WTC11 (cell line): Measurements from ENCODE around the gene SNX5. TPM values are rescaled to one million over a fixed set of nuclear protein-coding genes. Genes with fewer than 3 reads are reported as not detected.

Experiments
- ATAC-seq: fragments of 200-7000 bp; cut with Tn5 transposase; 2 replicates; pipeline ENCODE4 v1.10.0; 2021; ENCODE audit warnings: mild to moderate bottlenecking, moderate library complexity
- Bru-seq: library from RNA; stranded (reverse); fragments of 400-500 nt; gene quantifications from one replicate; lab custom pipeline; 2021; lab: Mats Ljungman, UMichigan
- CTCF ChIA-PET: fragments of 300-600 bp; sonication (Branson Sonifier 250); formaldehyde crosslinking; loops from one replicate; lab custom pipeline; 2021; ENCODE audit warnings: antibody characterized with exemption; lab: Charles Lee
- POLR2A ChIA-PET: fragments of 350-600 bp; sonication (Branson Sonifier 250); formaldehyde crosslinking; loops from one replicate; lab custom pipeline; 2021; ENCODE audit warnings: antibody characterized with exemption; lab: Charles Lee
- DNase-seq: peaks from one replicate; pipeline ENCODE4 v3.0.0; 2021; ENCODE audit warnings: low spot score
- H3K27ac Mint-ChIP-seq: 2 replicates; pipeline ENCODE4 v1.8.0; 2021; ENCODE audit warnings: mixed read lengths
- H3K27me3 Mint-ChIP-seq: 2 replicates; pipeline ENCODE4 v1.8.0; 2021; ENCODE audit warnings: low read depth, mild to moderate bottlenecking, moderate library complexity, mixed read lengths
- H3K36me3 Mint-ChIP-seq: 2 replicates; pipeline ENCODE4 v1.8.0; 2021; ENCODE audit warnings: mixed read lengths
- H3K4me1 Mint-ChIP-seq: 2 replicates; pipeline ENCODE4 v1.8.0; 2022; ENCODE audit warnings: mixed read lengths
- H3K4me3 Mint-ChIP-seq: 2 replicates; pipeline ENCODE4 v1.8.0; 2021; ENCODE audit warnings: mild to moderate bottlenecking, moderate library complexity, mixed read lengths
- H3K9me3 Mint-ChIP-seq: 2 replicates; pipeline ENCODE4 v1.8.0; 2021; ENCODE audit warnings: mixed read lengths
- AFF4 ChIP-seq: sonication (generic); formaldehyde crosslinking; IDR thresholded peaks from 2 replicates; pipeline ENCODE4 v1.8.1; 2023; ENCODE audit warnings: mild to moderate bottlenecking, missing genetic modification reagents, borderline replicate concordance
- E2F4 ChIP-seq: sonication (generic); formaldehyde crosslinking; IDR thresholded peaks from 2 replicates; pipeline ENCODE4 v1.8.1; 2022; ENCODE audit warnings: low read depth, mild to moderate bottlenecking, moderate library complexity, missing genetic modification reagents, borderline replicate concordance
- ETV6 ChIP-seq: sonication (generic); formaldehyde crosslinking; IDR thresholded peaks from 2 replicates; pipeline ENCODE4 v1.8.1; 2022; ENCODE audit warnings: mild to moderate bottlenecking, missing genetic modification reagents
- FOXP4 ChIP-seq: sonication (generic); formaldehyde crosslinking; IDR thresholded peaks from 2 replicates; pipeline ENCODE4 v1.8.0; 2022; ENCODE audit warnings: mild to moderate bottlenecking, missing genetic modification reagents
- GABPB1 ChIP-seq: sonication (generic); formaldehyde crosslinking; IDR thresholded peaks from 2 replicates; pipeline ENCODE4 v1.8.1; 2023; ENCODE audit warnings: mild to moderate bottlenecking, missing genetic modification reagents
- GTF2I ChIP-seq: fragments of 250-450 bp; sonication (Bioruptor Pico); conservative IDR thresholded peaks from 2 replicates; pipeline ENCODE4 v1.4.0; 2021; ENCODE audit warnings: mild to moderate bottlenecking
- IRF2 ChIP-seq: sonication (generic); formaldehyde crosslinking; IDR thresholded peaks from 2 replicates; pipeline ENCODE4 v1.8.0; 2022; ENCODE audit warnings: low read depth, missing genetic modification reagents, borderline replicate concordance
- MXD4 ChIP-seq: fragments of 250-450 bp; sonication (Bioruptor Pico); IDR thresholded peaks from 2 replicates; pipeline ENCODE4 v1.8.0; 2021; ENCODE audit warnings: mild to moderate bottlenecking, moderate library complexity, borderline replicate concordance
- NR1H2 ChIP-seq: sonication (generic); formaldehyde crosslinking; IDR thresholded peaks from 2 replicates; pipeline ENCODE4 v1.9.0; 2021; ENCODE audit warnings: mild to moderate bottlenecking, moderate library complexity, missing genetic modification reagents
- OVOL2 ChIP-seq: fragments of 250-450 bp; sonication (Bioruptor Pico); IDR thresholded peaks from 2 replicates; pipeline ENCODE4 v1.9.0; 2021; ENCODE audit warnings: mild to moderate bottlenecking, borderline replicate concordance
- PRDM15 ChIP-seq: sonication (generic); formaldehyde crosslinking; IDR thresholded peaks from 2 replicates; pipeline ENCODE4 v1.8.0; 2022; ENCODE audit warnings: missing genetic modification reagents
- PRRX2 ChIP-seq: fragments of 250-450 bp; sonication (Bioruptor Pico); IDR thresholded peaks from 2 replicates; pipeline ENCODE4 v1.8.0; 2021; ENCODE audit warnings: mild to moderate bottlenecking
- RELA ChIP-seq: sonication (generic); formaldehyde crosslinking; IDR thresholded peaks from 2 replicates; pipeline ENCODE4 v1.8.1; 2022; ENCODE audit warnings: missing genetic modification reagents, mild to moderate bottlenecking, borderline replicate concordance
- SMAD4 ChIP-seq: sonication (generic); formaldehyde crosslinking; IDR thresholded peaks from 2 replicates; pipeline ENCODE4 v1.8.0; 2022; ENCODE audit warnings: mild to moderate bottlenecking, missing genetic modification reagents
- ZMAT4 ChIP-seq: fragments of 250-450 bp; sonication (Bioruptor Pico); IDR thresholded peaks from 2 replicates; pipeline ENCODE4 v1.9.0; 2021; ENCODE audit warnings: mild to moderate bottlenecking
- ZNF512 ChIP-seq: sonication (generic); formaldehyde crosslinking; IDR thresholded peaks from 2 replicates; pipeline ENCODE4 v1.8.1; 2022; ENCODE audit warnings: missing genetic modification reagents, borderline replicate concordance
- ZSCAN18 ChIP-seq: fragments of 250-450 bp; sonication (Bioruptor Pico); IDR thresholded peaks from 2 replicates; pipeline ENCODE4 v2.1.2; 2022; ENCODE audit warnings: mild to moderate bottlenecking, moderate library complexity
- long read RNA-seq, 3 experiments: library from RNA in 1 of 3; library from capped mRNA in 1 of 3; library from polyadenylated mRNA in 1 of 3; unstranded in 2 of 3; stranded (forward) in 1 of 3; transcript quantifications; one replicate each; pipeline ENCODE4 v2.0.0, GENCODE V29; 2021
- total RNA-seq: library from RNA; stranded (reverse); gene quantifications from 3 replicates; pipeline ENCODE4 v1.2.3, GENCODE V29; 2021

Gene SNX5
- total RNA-seq, result 172 to 192 TPM (median 173 TPM) in 3 replicates
- percentile 99 among the genes with signal in this experiment for Bru-seq, nascent RNA
- long read RNA-seq, experiment 1, transcript SNX5-202 (14 exons, 2,288 nt), result major isoform, 133 of 475 reads
- long read RNA-seq, experiment 1, transcript SNX5-201 (13 exons, 2,270 nt), result minor isoform, 125 of 475 reads
- long read RNA-seq, experiment 1, transcript SNX5-212 (2 exons, 1,321 nt), result minor isoform, 21 of 475 reads
- long read RNA-seq, experiment 1, transcript SNX5-217 (1 exons, 1,087 nt), result minor isoform, 17 of 475 reads
- long read RNA-seq, experiment 1, partial matches to known transcripts, result 66 of 475 reads
- long read RNA-seq, experiment 1, other reads (novel, unspliced or antisense), result 102 of 475 reads
- long read RNA-seq, experiment 2, transcript SNX5-212 (2 exons, 1,321 nt), result minor isoform, 15 of 240 reads
- long read RNA-seq, experiment 2, transcript SNX5-201 (13 exons, 2,270 nt), result minor isoform, 36 of 240 reads
- long read RNA-seq, experiment 2, transcript SNX5-217 (1 exons, 1,087 nt), result minor isoform, 9 of 240 reads
- long read RNA-seq, experiment 2, transcript SNX5-202 (14 exons, 2,288 nt), result major isoform, 83 of 240 reads
- long read RNA-seq, experiment 2, partial matches to known transcripts, result 33 of 240 reads
- long read RNA-seq, experiment 2, other reads (novel, unspliced or antisense), result 51 of 240 reads
- long read RNA-seq, experiment 3, transcript SNX5-202 (14 exons, 2,288 nt), result major isoform, 370 of 546 reads
- long read RNA-seq, experiment 3, transcript SNX5-201 (13 exons, 2,270 nt), result minor isoform, 35 of 546 reads
- long read RNA-seq, experiment 3, transcript SNX5-214 (13 exons, 2,025 nt), result minor isoform, 38 of 546 reads
- long read RNA-seq, experiment 3, partial matches to known transcripts, result 21 of 546 reads
- long read RNA-seq, experiment 3, other reads (novel, unspliced or antisense), result 79 of 546 reads

- Mint-ChIP-seq H3K4me1 (peaks cover 54% of the 10 kb centered on the region), H3K27me3 (no peaks in the 10 kb centered on the region), H3K27ac (peak within 1 kb of the TSS; percentile 99), H3K36me3 (peaks cover 54% of the 10 kb centered on the region), H3K9me3 (no peaks in the 10 kb centered on the region), H3K4me3 (peak within 1 kb of the TSS; percentile 86)
- DNase-seq (peak; percentile 99), ATAC-seq (peak; percentile 89)
- ChIA-PET POLR2A (interaction anchor here (1.3 to 2.2 kb wide), 3 partner anchors 13 to 399 kb away, joined by 3 to 6 read pairs (median 5); partner anchors contain the start of gene DSTN), CTCF (no interaction called here)
- TF ChIP-seq GTF2I (CRISPR knock-in tag) (no peak), PRRX2 (CRISPR knock-in tag) (no peak), ZNF512 (CRISPR knock-in tag) (no peak), IRF2 (no peak), ETV6 (CRISPR knock-in tag) (peak; percentile 93), OVOL2 (no peak), E2F4 (CRISPR knock-in tag) (peak; percentile 87), RELA (CRISPR knock-in tag) (no peak), FOXP4 (CRISPR knock-in tag) (peak; percentile 73; the same call in 1 of the 2 replicates), ZMAT4 (CRISPR knock-in tag) (peak; percentile 21; the same call in 1 of the 2 replicates), SMAD4 (CRISPR knock-in tag) (no peak), NR1H2 (no peak), MXD4 (CRISPR knock-in tag) (no peak), GABPB1 (peak; percentile 93), AFF4 (peak; percentile 89; the same call in 1 of the 2 replicates), PRDM15 (CRISPR knock-in tag) (no peak; the same call in 1 of the 2 replicates), ZSCAN18 (no peak)
Observed at GRCh38 chr20:17968366-17969277, at the start of gene SNX5, which contains the start of gene MGME1. Gene SNX5, minus strand, starts transcription at chr20:17968794. Its CDS starts 369 bp downstream, at chr20:17968425. Gene MGME1, plus strand, starts transcription at chr20:17969018. Its CDS starts 842 bp downstream, at chr20:17969860.
